SH-SY5Y (cell line): Measurements from ENCODE around the gene RSRC1.

Source experiments
- GATA2 ChIP-seq: IDR thresholded peaks from 2 replicates; pipeline ENCODE4 v1.6.1; 2011; ENCODE audit warnings: mild to moderate bottlenecking, low read depth, low read length
- GATA3 ChIP-seq: IDR thresholded peaks from 2 replicates; pipeline ENCODE4 v1.6.1; 2011; ENCODE audit warnings: low read depth, mild to moderate bottlenecking, low read length, moderate library complexity

- TF ChIP-seq GATA2 (no peak), GATA3 (no peak)
Measured at GRCh38 chr3:158221426-158221825, 111.5 kb downstream of the RSRC1 start.
